Motor neuron (in vitro differentiated cells): ENCODE measurements around the gene KLKB1. TPM values are rescaled to one million over a fixed set of nuclear protein-coding genes. Genes with fewer than 3 reads are reported as not detected.
"Not testable (repeated sequence)": the region's sequence is repeated elsewhere in the genome, so short reads cannot be mapped to it uniquely, and the experiment has no call there.

Experiments
- ATAC-seq, 8 experiments: fragments of 200-7000 bp; cut with Tn5 transposase; replicated peaks in 6 of 8; 2 replicates each; pipeline ENCODE4 v1.8.0; 2021; ENCODE audit warnings: mild to moderate bottlenecking in 8 of 8, moderate library complexity in 8 of 8
- H3K27ac ChIP-seq, 2 donors: fragments of 250-450 bp; sonication (Bioruptor Pico); 2 replicates each; pipeline ENCODE4 v1.9.0; 2021; ENCODE audit warnings: antibody characterized with exemption in 2 of 2, mild to moderate bottlenecking in 2 of 2, moderate library complexity in 1 of 2
- H3K4me1 ChIP-seq, 2 donors: fragments of 250-450 bp; sonication (Bioruptor Pico); replicated peaks in 1 of 2; 2 replicates each; pipeline ENCODE4 v1.6.1; 2021; ENCODE audit warnings: antibody characterized with exemption in 2 of 2, mild to moderate bottlenecking in 2 of 2, moderate library complexity in 1 of 2
- H3K4me3 ChIP-seq, 5 donors: fragments of 250-450 bp; sonication (Bioruptor Pico); 2 replicates each; pipeline ENCODE4 v1.9.0; 2021; ENCODE audit warnings: antibody characterized with exemption in 5 of 5, mild to moderate bottlenecking in 5 of 5, moderate library complexity in 4 of 5
- WGBS, 10 experiments: fragments of 450-650 bp; shearing (Covaris generic); methylation state at CpG; one replicate each; pipeline ENCODE4 v1.0.0; 2022; 5-methylcytosine and 5-hydroxymethylcytosine counted together
- in situ Hi-C, 9 experiments: fragments of 400-800 bp; cut with MboI; loops; one replicate each; pipeline ENCODE4 v1.15.0; 2021; ENCODE audit warnings: low sequenced_read_pairs in 9 of 9, low pct_unique_long_range_greater_than_20kb in 2 of 9; ENCODE audit not compliant: unreplicated experiment in 9 of 9
- total RNA-seq, 8 experiments: library from RNA; unstranded; fragments of 300-600 nt; gene quantifications; 2 replicates each; pipeline versions ENCODE4 v1.2.3 to v1.2.4, GENCODE V29; 2022

Gene KLKB1
- total RNA-seq, 8 experiments from 2014 or later = 0.07 to 0.90 (median 0.24) TPM; not detected in 1

DNA sequence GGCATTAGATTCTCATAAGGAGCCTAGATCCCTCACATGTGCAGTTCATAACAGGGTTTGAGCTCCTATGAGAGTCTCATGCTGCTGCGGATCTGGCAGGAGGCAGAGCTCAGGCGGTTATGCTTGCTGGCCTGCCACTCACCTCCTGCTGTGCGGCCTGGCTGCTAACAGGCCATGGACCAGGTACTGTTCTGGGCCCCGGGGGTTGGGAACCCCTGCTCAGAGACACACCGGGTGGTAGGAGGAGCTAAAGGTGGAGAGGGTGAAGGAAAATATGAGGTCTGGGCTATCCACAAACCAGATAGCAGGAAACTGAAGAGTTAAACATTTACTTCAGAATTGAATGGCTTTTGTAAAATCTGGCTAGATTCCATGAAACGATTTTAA is 32.8 kb downstream of the KLKB1 start:
- peaks cover 1 to 3% of the 10 kb centered on the region in 2 donors for H3K4me1 ChIP-seq
- in situ Hi-C loops = no loop called here
- H3K4me3 ChIP-seq = no peak overlapping the region
- ATAC-seq = peak in 1 of 8 experiments; percentile 23
- WGBS, 10 experiments = 0 to 100% (median 25%) methylated on average over 1 to 5 of the region's 6 CpGs; no CpG with 5 or more reads in 1 of the 10 experiments
- H3K27ac ChIP-seq = no peak overlapping the region

DNA sequence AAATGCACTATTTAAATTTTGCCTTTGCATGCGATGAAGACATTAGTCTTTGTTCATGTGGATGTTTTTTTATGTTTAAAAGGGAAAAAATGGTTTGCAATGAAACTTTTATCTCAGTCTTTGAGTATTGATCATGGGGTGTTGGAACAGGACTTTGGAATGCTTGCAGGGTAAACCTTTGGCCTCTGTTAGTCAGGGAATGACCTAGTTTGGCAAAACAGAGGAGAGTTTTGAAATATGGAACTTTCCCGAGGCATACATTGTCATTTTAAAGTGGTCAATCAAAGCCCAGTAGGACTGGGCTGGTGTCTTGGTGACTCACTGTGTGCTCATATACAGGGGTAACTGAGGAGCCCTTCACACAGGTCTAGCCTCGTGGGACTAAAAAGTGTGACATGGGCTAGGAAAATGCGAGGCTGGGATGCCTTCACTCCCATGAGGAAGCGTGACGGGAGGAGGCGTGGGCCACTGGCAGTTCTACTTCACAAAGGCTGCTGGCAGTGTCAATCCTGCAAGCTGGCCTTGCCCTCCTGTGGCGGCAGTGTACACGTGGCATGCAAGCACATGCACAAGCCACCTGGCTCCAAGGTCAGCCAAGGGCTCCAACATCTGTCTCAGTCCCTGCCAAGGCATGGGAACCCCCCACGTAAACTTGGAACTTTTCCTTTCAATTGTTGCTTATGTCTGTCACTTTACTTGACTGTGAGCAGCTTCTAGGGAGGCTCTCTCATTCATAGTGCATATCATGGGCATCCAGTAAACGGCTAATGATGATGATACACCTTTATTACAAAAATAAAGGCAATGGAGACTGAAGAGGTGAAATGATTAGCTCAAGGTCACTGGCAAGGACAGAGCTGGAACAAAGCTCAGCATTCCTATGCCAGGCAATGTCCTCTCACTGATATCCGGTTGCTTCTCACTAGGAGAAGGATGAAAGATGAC is 33.5 kb downstream of the KLKB1 start:
- peak in 1 of 8 experiments; percentile 33 for ATAC-seq
- Histone ChIP-seq H3K4me3 (no peak overlapping the region), H3K27ac (no peak overlapping the region), H3K4me1 (peaks cover 5 to 6% of the 10 kb centered on the region in 2 donors)
- in situ Hi-C loops = no loop called here
- WGBS, 10 experiments = 13 to 93% (median 79%) methylated on average over 2 to 9 of the region's 12 CpGs; no CpG with 5 or more reads in 1 of the 10 experiments

DNA sequence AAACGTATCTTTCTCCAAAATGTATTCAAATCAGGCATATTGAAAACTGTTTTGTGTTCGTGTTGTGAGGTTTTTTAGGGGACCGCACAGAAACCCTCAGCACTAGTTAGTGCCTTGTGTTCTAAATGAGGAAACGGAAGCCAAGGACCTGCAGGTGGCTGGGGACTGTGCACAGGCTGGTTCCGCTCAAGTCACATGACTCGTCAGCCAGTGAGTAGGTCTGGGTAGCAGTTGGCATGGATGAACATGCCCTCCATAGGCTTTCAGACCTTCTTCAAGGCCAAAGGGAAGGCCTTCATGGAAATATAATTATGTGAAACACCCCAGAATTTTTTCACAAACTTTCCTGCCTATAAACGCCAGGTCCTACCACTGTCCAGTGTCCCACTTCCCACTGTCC is 37.4 kb downstream of the KLKB1 start:
- H3K4me1 ChIP-seq = peaks cover 8 to 21% of the 10 kb centered on the region in 2 donors
- H3K4me3 ChIP-seq = no peak overlapping the region
- 19 to 100% (median 68%) methylated on average over 2 to 6 of the region's 7 CpGs; no CpG with 5 or more reads in 4 of the 10 experiments for WGBS, 10 experiments
- no peak for ATAC-seq
- H3K27ac ChIP-seq = no peak overlapping the region
- in situ Hi-C loops = no loop called here

DNA sequence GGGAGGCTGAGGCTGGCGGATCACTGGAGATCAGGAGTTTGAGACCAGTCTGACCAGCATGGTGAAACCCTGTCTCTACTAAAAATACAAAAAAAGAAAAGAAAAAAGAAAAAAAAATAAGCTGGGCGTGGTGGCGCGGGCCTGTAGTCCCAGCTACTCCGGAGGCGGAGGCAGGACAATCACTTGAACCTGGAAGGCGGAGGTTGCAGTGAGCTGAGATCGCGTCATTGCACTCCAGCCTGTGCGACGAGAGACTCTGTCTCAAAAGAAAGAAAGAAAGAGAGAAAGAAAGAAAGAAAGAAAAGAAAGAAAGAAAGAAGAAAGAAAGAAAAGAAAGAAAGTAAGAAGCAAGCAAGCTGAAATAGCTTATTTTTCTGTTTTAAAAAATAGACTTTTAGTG is 37.9 kb downstream of the KLKB1 start:
- H3K4me3 ChIP-seq, in situ Hi-C loops, ATAC-seq: not testable (repeated sequence)
- Histone ChIP-seq H3K4me1 (peaks cover 8 to 21% of the 10 kb centered on the region in 2 donors), H3K27ac (peak overlapping the region in 1 of 2 donors; percentile 40)
- 61 to 91% (median 78%) methylated on average over 6 to 11 of the region's 11 CpGs for WGBS, 10 experiments

DNA sequence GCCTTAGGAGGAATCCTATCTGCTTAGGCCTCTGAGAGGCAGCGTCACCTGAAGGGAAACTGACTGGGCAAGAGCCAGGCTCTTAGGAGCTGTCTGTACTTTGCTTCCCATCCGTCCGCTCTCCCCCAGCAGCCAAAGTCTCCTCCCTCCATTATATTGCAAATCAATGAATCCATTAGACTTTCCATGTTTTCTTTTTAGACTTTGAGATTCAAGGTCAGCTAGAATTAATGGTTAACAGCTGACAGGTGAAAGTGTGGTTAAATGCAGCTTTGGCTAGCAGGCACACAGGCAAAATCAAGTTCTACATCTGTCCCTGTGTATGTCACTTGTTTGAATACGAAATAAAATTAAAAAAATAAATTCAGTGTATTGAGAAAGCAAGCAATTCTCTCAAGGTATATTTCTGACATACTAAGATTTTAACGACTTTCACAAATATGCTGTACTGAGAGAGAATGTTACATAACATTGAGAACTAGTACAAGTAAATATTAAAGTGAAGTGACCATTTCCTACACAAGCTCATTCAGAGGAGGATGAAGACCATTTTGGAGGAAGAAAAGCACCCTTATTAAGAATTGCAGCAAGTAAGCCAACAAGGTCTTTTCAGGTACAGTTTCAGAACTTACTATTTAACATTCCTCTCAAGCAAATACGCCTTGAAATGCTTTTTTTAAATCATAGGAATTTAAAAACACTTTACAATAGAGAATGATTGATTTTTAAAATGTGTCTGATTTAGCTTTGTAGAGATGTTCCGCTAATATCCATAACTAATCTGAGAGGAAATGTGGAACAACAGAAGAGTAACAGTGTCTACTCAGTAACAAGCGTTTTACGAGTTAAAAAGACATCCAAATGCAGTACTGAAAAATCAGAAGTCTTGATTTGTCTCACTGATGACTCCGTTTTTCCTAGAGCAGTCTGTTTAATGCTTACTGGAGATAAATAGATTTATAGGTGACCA is 38.7 kb downstream of the KLKB1 start, which contains the start of gene F11:
Gene F11, plus strand, starts transcription at position 507 of the 970 bp plus-strand sequence. CDS start 948 bp downstream, outside the sequence.
- WGBS, 10 experiments = 11 to 58% (median 24%) methylated on average over 4 to 10 of the region's 10 CpGs
- Histone ChIP-seq H3K4me1 (peaks cover 8 to 21% of the 10 kb centered on the region in 2 donors), H3K27ac (peak within 1 kb of the TSS in 1 of 2 donors; percentile 61), H3K4me3 (peak within 1 kb of the TSS; percentile 14 to 33 (median 26))
- in situ Hi-C loops = no loop called here
- ATAC-seq = peak in 5 of 8 experiments; percentile 43 to 82 (median 62)

DNA sequence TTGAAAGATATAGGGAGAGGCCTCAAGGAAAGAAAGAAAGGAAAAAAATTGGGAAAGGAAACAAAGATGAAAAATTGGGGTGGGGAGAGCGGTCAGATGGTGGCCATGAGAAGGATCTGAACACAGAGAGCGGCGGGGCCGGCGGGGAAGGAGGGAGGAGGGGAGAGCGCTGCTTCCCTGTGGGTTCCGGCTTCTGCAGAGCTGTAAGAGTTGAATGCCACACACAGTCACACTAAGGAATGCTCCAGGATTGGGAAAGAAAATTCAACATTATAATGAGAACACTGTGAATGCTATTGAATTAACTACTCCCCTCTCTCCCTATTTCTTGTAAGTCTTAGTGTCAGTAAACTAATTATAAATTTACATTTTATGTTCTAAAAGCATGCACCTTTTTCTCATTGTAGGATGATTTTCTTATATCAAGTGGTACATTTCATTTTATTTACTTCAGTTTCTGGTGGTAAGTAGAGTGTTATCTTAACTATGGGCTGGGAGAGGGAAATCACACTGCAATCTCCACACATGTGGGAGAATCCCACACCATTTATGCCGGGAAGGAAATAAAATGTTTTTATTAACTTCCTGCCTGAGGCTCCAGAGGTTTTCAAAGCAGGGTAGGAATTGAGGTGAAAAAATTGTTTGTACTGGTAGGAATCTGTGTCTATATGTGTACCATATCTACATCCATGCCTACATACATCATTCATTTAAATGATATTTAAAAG is 39.6 kb downstream of the KLKB1 start:
- Histone ChIP-seq H3K27ac (peak overlapping the region in 1 of 2 donors; percentile 61), H3K4me3 (peak overlapping the region; percentile 14 to 33 (median 26)), H3K4me1 (peaks cover 8 to 21% of the 10 kb centered on the region in 2 donors)
- in situ Hi-C loops = no loop called here
- 0 to 50% (median 15%) methylated on average over 1 to 7 of the region's 8 CpGs; no CpG with 5 or more reads in 1 of the 10 experiments for WGBS, 10 experiments
- peak in 7 of 8 experiments; percentile 25 to 100 (median 94) for ATAC-seq

DNA sequence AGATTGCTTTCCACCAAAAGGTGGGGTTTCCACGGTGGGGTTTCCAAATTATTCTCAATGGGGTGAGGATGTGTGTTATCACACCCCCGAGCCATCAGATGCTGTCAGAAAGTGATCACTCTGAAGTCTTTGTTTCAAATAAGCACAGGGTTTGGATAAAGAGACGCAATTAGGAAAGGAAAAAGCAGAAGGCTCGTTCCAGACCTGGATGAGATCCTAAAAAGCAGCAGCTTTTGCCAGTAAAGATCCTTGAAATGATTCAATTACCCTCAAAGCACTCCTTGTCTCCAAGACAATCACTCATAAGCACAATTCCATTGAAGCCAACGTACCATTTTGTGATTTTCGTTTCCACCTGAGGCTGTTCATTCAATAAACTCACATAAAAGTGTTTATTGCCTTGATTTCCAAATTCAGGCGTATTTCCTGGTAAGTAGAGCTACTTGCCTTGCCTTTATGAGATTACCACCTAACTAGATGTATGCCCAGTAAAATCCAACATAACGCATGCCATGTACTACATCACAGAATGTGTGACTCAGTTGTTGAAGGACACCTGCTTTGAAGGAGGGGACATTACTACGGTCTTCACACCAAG is 43.9 kb downstream of the KLKB1 start:
- Histone ChIP-seq H3K4me1 (peaks cover 3 to 11% of the 10 kb centered on the region in 2 donors), H3K4me3 (no peak overlapping the region), H3K27ac (no peak overlapping the region)
- no peak for ATAC-seq
- WGBS, 10 experiments = 20 to 93% (median 79%) methylated on average over 3 to 8 of the region's 9 CpGs; no CpG with 5 or more reads in 2 of the 10 experiments
- in situ Hi-C loops = no loop called here

DNA sequence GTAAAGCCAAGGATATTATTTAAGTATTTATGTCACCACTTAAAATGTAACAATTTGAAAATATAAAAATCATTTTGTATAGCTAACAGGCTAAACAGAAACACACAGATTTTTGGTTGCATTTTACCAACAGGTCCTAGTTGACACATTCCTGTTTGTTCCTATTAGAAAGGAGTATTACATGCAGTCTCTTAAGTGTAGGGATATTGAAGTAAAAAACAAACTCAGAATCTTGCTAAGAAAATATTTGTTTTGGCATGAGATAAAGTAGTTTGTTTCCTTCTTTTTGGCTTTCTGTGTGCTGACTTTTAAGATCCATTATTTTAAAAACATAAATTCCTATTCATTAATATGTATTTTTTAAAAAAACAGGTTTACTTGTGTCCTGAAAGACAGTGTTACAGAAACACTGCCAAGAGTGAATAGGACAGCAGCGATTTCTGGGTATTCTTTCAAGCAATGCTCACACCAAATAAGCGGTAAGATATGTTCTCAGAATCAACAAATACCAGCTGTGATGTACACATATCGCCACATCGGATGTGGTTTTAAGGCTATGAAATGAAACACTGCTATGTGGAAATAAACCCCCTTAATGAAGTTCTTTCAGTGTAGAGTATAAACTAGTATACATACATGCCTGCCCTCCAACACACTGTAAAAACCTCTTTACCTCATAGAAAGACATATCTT is 45.5 kb downstream of the KLKB1 start:
- in situ Hi-C loops = no loop called here
- Histone ChIP-seq H3K27ac (no peak overlapping the region), H3K4me1 (no peaks in the 10 kb centered on the region), H3K4me3 (no peak overlapping the region)
- no peak for ATAC-seq
- 4 to 100% (median 90%) methylated on average over 3 to 4 of the region's 4 CpGs for WGBS, 10 experiments

DNA sequence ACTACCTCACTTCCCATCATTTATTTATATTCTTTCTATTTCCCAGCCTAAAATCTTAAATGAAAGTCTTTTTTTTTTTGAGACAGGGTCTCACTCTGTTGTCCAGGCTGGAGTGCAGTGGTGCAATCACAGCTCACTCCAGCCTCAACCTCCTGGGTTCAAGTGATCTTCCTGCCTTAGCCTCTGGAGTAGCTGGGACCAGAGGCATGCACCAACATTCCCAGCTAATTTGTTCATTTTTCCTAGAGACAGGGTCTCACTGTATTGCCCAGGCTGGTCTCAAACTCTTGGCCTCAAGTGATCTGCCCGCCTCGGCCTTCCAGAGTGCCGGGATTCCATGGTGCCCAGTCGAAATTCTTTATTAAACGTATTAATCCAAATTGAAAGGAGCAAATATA is 46.1 kb downstream of the KLKB1 start:
- H3K4me1 ChIP-seq, H3K4me3 ChIP-seq, ATAC-seq, H3K27ac ChIP-seq, in situ Hi-C loops: not testable (repeated sequence)
- WGBS, 10 experiments = 34 to 100% (median 72%) methylated on average over 1 to 5 of the region's 5 CpGs; no CpG with 5 or more reads in 1 of the 10 experiments

DNA sequence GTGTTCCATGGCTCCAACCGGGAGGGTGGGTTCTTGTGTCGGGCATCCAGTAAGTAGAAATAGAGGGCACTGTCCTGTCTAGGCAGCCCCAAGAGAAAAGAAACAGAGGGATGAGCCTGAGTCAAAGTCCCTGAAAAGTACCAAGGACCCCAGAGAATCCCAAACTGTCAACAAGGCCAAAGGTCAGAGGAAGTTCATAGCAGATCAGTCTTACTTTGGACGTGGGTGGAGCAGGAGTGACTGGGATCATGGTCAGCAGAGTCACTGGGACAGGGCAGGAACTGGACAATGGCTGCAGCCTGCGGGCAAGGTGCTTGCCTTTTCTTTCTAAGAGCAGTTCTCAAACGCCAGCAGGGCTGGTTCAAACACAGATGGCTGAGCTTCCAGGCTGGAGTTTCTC is 56.0 kb downstream of the KLKB1 start:
- H3K4me1 ChIP-seq = no peaks in the 10 kb centered on the region
- 0 to 94% (median 57%) methylated on average over 1 to 5 of the region's 5 CpGs; no CpG with 5 or more reads in 3 of the 10 experiments for WGBS, 10 experiments
- no peak for ATAC-seq
- in situ Hi-C loops = loop anchor here in 3 of 9 experiments (25.0 kb wide), 1 partner anchor 304 kb away; no protein-coding TSS in a partner anchor
- H3K27ac ChIP-seq = no peak overlapping the region
- H3K4me3 ChIP-seq = no peak overlapping the region

DNA sequence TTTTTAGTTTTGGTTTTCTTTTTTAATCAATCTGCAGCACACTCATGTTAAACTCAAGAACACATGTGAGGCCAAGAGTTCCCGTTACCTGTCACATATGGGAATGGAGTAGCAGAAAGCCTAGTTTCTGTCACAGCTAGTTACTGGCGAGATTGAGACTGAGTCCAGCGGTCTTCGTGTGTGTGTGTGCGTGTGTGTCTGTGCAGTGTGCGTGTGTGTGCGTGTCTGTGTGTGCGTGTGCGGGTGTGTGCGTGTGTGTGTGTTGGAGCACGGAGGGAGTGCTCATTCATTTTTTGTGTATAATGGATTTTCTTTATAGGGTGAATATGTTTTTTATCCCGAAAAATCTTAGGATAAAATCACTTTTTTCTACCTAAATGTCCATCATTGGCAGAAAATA is 57.8 kb downstream of the KLKB1 start:
- Histone ChIP-seq H3K4me3 (no peak overlapping the region), H3K4me1 (no peaks in the 10 kb centered on the region), H3K27ac (no peak overlapping the region)
- no peak for ATAC-seq
- in situ Hi-C loops = loop anchor here in 3 of 9 experiments (25.0 kb wide), 1 partner anchor 302 kb away; no protein-coding TSS in a partner anchor
- 0 to 100% (median 83%) methylated on average over 1 to 12 of the region's 12 CpGs; no CpG with 5 or more reads in 1 of the 10 experiments for WGBS, 10 experiments
